GM12878 (cell line): Measurements from ENCODE around the gene DNHD1. TPM values are rescaled to one million over a fixed set of nuclear protein-coding genes. Genes with fewer than 3 reads are reported as not detected.

Source experiments
- ATAC-seq: fragments of 200-7000 bp; cut with Tn5 transposase; 3 replicates; pipeline ENCODE4 v1.9.1; 2020; ENCODE audit warnings: mild to moderate bottlenecking, moderate library complexity
- BruUV-seq: library from RNA; stranded (reverse); fragments of 400-500 nt; replicated peaks from 2 replicates; lab custom pipeline; 2021; lab: Mats Ljungman, UMichigan
- CTCF ChIA-PET: fragments of 300-600 bp; sonication (Branson Sonifier 250); formaldehyde crosslinking; extraction: SDS; loops from one replicate; lab custom pipeline; 2021; ENCODE audit warnings: inconsistent platforms; lab: Yijun Ruan, JAX
- POLR2A ChIA-PET: fragments of 350-600 bp; formaldehyde crosslinking; extraction: SDS; loops from one replicate; lab custom pipeline; 2021; ENCODE audit warnings: inconsistent platforms; lab: Charles Lee
- RAD21 ChIA-PET: fragments of 300-600 bp; sonication (Branson Sonifier 250); formaldehyde crosslinking; loops from one replicate; lab custom pipeline; 2023; ENCODE audit warnings: antibody characterized with exemption; ENCODE audit not compliant: unreplicated experiment; lab: Charles Lee
- SMC1A ChIA-PET: fragments of 300-600 bp; sonication (Branson Sonifier 250); formaldehyde crosslinking; loops from one replicate; lab custom pipeline; 2023; ENCODE audit not compliant: unreplicated experiment, uncharacterized antibody; lab: Charles Lee
- DNase-seq: peaks from one replicate; pipeline ENCODE4 v3.0.0-alpha.2; 2011; ENCODE audit warnings: low read depth, low spot score
- FAIRE-seq: peaks from 3 replicates; lab custom pipeline; 2011; peaks lifted over from hg19 to GRCh38; lab: Jason Lieb, UNC
- H2AFZ ChIP-seq: 2 replicates; pipeline ENCODE4 v1.6.0; 2011; ENCODE audit warnings: low read depth, low read length, control low read depth; ENCODE audit not compliant: control insufficient read depth
- H3K27ac ChIP-seq: 2 replicates; pipeline ENCODE4 v1.5.1; 2011; ENCODE audit warnings: control low read depth; ENCODE audit not compliant: control insufficient read depth, insufficient read depth
- H3K27me3 ChIP-seq, 2 experiments: replicated peaks in 1 of 2; 2 replicates each; pipeline versions ENCODE4 v1.6.0 to v1.6.1; 2011; ENCODE audit warnings: low read length in 1 of 2; ENCODE audit not compliant: control insufficient read depth in 2 of 2, insufficient read depth in 2 of 2
- H3K36me3 ChIP-seq, 2 experiments: 2 replicates each; pipeline ENCODE4 v1.5.1; 2011; ENCODE audit warnings: low read length in 1 of 2; ENCODE audit not compliant: control insufficient read depth in 2 of 2, insufficient read depth in 2 of 2
- H3K4me1 ChIP-seq: 2 replicates; pipeline ENCODE4 v1.6.1; 2011; ENCODE audit warnings: mild to moderate bottlenecking, low read length, moderate library complexity, mixed read lengths; ENCODE audit not compliant: control insufficient read depth, insufficient read depth
- H3K4me2 ChIP-seq: 2 replicates; pipeline ENCODE4 v1.6.0; 2011; ENCODE audit warnings: control low read depth; ENCODE audit not compliant: control insufficient read depth, insufficient read depth
- H3K4me3 ChIP-seq: fragments of 200-600 bp; sonication (generic); 2 replicates; pipeline ENCODE4 v1.5.1; 2016
- H3K79me2 ChIP-seq: 2 replicates; pipeline ENCODE4 v1.6.0; 2011; ENCODE audit warnings: low read length; ENCODE audit not compliant: control insufficient read depth, insufficient read depth
- H3K9ac ChIP-seq: 2 replicates; pipeline ENCODE4 v1.8.0; 2011; ENCODE audit warnings: low read length, control low read depth, mixed read lengths; ENCODE audit not compliant: control insufficient read depth, insufficient read depth
- H3K9me3 ChIP-seq: replicated peaks from 3 replicates; pipeline ENCODE4 v1.5.1; 2011; ENCODE audit warnings: mild to moderate bottlenecking, low read length; ENCODE audit not compliant: control insufficient read depth, insufficient read depth
- H4K20me1 ChIP-seq: 2 replicates; pipeline ENCODE4 v1.6.0; 2011; ENCODE audit not compliant: control insufficient read depth, insufficient read depth
- ATF7 ChIP-seq: fragments of 450-650 bp; IDR thresholded peaks from 2 replicates; pipeline ENCODE4 v1.6.1; 2016; ENCODE audit warnings: low read depth, mild to moderate bottlenecking
- BHLHE40 ChIP-seq, 2 experiments: fragments of 450-650 bp in 1 of 2; IDR thresholded peaks; 2 replicates each; pipeline ENCODE4 v1.6.1; 2011 to 2017; ENCODE audit warnings: low read depth in 2 of 2, borderline replicate concordance in 1 of 2, improper control_type of control experiment in 1 of 2, low read length in 1 of 2, mild to moderate bottlenecking in 1 of 2
- EED ChIP-seq: sonication (generic); IDR thresholded peaks from 2 replicates; pipeline ENCODE4 v1.6.1; 2016; ENCODE audit warnings: antibody characterized with exemption, low read depth
- FOXM1 ChIP-seq: IDR thresholded peaks from 2 replicates; pipeline ENCODE4 v1.6.1; 2012; ENCODE audit warnings: low read depth, mild to moderate bottlenecking, inconsistent platforms, low read length, moderate library complexity
- HSF1 ChIP-seq: fragments of 150-350 bp; IDR thresholded peaks from 2 replicates; pipeline ENCODE4 v1.6.1; 2014; ENCODE audit warnings: mild to moderate bottlenecking, low read depth, low read length
- MLLT1 ChIP-seq: fragments of 450-650 bp; IDR thresholded peaks from 2 replicates; pipeline ENCODE4 v1.6.1; 2016; ENCODE audit warnings: mild to moderate bottlenecking
- NFYB ChIP-seq: IDR thresholded peaks from 2 replicates; pipeline ENCODE4 v1.6.1; 2011; ENCODE audit warnings: low read depth, mild to moderate bottlenecking, low read length, improper control_type of control experiment, moderate library complexity; ENCODE audit not compliant: insufficient read depth
- NR2C1 ChIP-seq: fragments of 450-650 bp; IDR thresholded peaks from 2 replicates; pipeline ENCODE4 v1.6.1; 2017; ENCODE audit warnings: antibody characterized with exemption, mild to moderate bottlenecking, moderate library complexity
- NRF1 ChIP-seq: conservative IDR thresholded peaks from 2 replicates; pipeline ENCODE4 v1.6.1; 2011; ENCODE audit warnings: mild to moderate bottlenecking, low read depth, low read length, improper control_type of control experiment
- SMAD1 ChIP-seq: fragments of 450-650 bp; IDR thresholded peaks from 2 replicates; pipeline ENCODE4 v1.6.1; 2018; ENCODE audit warnings: mild to moderate bottlenecking, low read depth; ENCODE audit not compliant: partially characterized antibody
- SRF ChIP-seq, 2 experiments: IDR thresholded peaks; 2 replicates each; pipeline ENCODE4 v1.6.1; 2011; ENCODE audit warnings: low read depth in 2 of 2, low read length in 2 of 2, mild to moderate bottlenecking in 1 of 2, moderate library complexity in 1 of 2
- YY1 ChIP-seq: IDR thresholded peaks from 2 replicates; pipeline ENCODE4 v1.6.1; 2011; ENCODE audit warnings: low read depth, mild to moderate bottlenecking, low read length
- ZNF622 ChIP-seq: fragments of 450-650 bp; IDR thresholded peaks from 2 replicates; pipeline ENCODE4 v1.6.1; 2017; ENCODE audit warnings: mild to moderate bottlenecking, inconsistent platforms
- WGBS: methylation state at CpG from one replicate; pipeline ENCODE4 v1.1.6; 2016; ENCODE audit warnings: low lambda C conversion rate; ENCODE audit not compliant: insufficient replicate concordance, insufficient coverage; ENCODE audit errors: missing lambda C conversion rate; 5-methylcytosine and 5-hydroxymethylcytosine counted together
- in situ Hi-C: fragments of 300-500 bp; cut with MboI; formaldehyde crosslinking; loops from 9 replicates; pipeline ENCODE4 v1.14.3; 2018; ENCODE audit warnings: mixed read lengths
- intact Hi-C: fragments of 100-400 bp; cut with micrococcal nuclease; formaldehyde crosslinking; loops from one replicate; pipeline ENCODE4 v1.14.2; 2022; ENCODE audit not compliant: unreplicated experiment
- polyA plus RNA-seq, 11 experiments: library from polyadenylated mRNA; depleted of rRNA in 4 of 11; unstranded in 6 of 11; stranded (reverse) in 5 of 11; fragments of >200 nt; fragmentation: Nextera tagmentation in 4 of 11; fragmentation: Illumina TruSeq in 1 of 11; extraction: Ambion mirVana in 4 of 11; extraction: Trizol in 1 of 11; gene quantifications; 1 replicate in 1 of 11; 2 replicates in 10 of 11; pipeline versions ENCODE4 v1.2.1 to v1.2.3, GENCODE V29; 2011 to 2016; ENCODE audit warnings: inconsistent platforms in 2 of 11, missing spikeins in 2 of 11, low read depth in 1 of 11
- total RNA-seq, 4 experiments: library from RNA; depleted of rRNA in 3 of 4; stranded (reverse); fragments of >200 nt in 3 of 4; fragmentation: Illumina TruSeq in 1 of 4; extraction: Trizol in 1 of 4; gene quantifications; 2 replicates each; pipeline versions ENCODE4 v1.2.1 to v1.2.3, GENCODE V29; 2013 to 2021

DNHD1 gene
- total and polyA plus RNA-seq, 10 of the 15 experiments (the other 5 are each of a cell fraction or from before 2014, with no cell fraction given), result 0.99 to 16.9 (median 8.6) TPM

- ATAC-seq (no peak), FAIRE-seq (no peak), DNase-seq (no peak)
- BruUV-seq, result no TSS peak
- Histone ChIP-seq H3K79me2 (no peaks in the 10 kb centered on the region), H3K9ac (no peak overlapping the region), H3K4me1 (no peaks in the 10 kb centered on the region), H3K4me3 (no peak overlapping the region), H4K20me1 (no peaks in the 10 kb centered on the region), H2AFZ (no peak overlapping the region), H3K36me3 (no peaks in the 10 kb centered on the region), H3K27ac (no peak overlapping the region), H3K27me3 (no peaks in the 10 kb centered on the region), H3K9me3 (no peaks in the 10 kb centered on the region), H3K4me2 (no peak overlapping the region)
- ChIA-PET POLR2A (no interaction called here), RAD21 (no interaction called here), SMC1A (interaction anchor here (0.5 kb wide), 1 partner anchor 12 kb away, joined by 3 read pairs; no protein-coding TSS in a partner anchor), CTCF (interaction anchor here (0.7 kb wide), 1 partner anchor 67 kb away, joined by 3 read pairs; no protein-coding TSS in a partner anchor)
- 97% methylated on average over 11 of the region's 11 CpGs for WGBS
- in situ Hi-C loops, result no loop called here
- TF ChIP-seq EED, result no peak
- TF ChIP-seq SRF (IDR thresholded peaks at IDR 0.05; ENCODE audit: low read depth in 2 of 2, low read length in 2 of 2), result no peak
- no peak for TF ChIP-seq MLLT1
- TF ChIP-seq ATF7, result no peak
- TF ChIP-seq SMAD1, result no peak
- no peak for TF ChIP-seq YY1
- no peak for TF ChIP-seq NFYB
- TF ChIP-seq BHLHE40 (IDR thresholded peaks at IDR 0.05; ENCODE audit: borderline replicate concordance in 1 of 2, low read depth in 2 of 2, low read length in 1 of 2), result no peak
- no peak for TF ChIP-seq FOXM1
- TF ChIP-seq HSF1, result no peak
- no peak for TF ChIP-seq ZNF622
- TF ChIP-seq NR2C1, result no peak
- TF ChIP-seq NRF1, result no peak
- intact Hi-C loops, result no loop called here
Measured at GRCh38 chr11:6556139-6556949, 59.3 kb downstream of the DNHD1 start.
